Stimulated activated naive CD8-positive, alpha-beta T cell treated with anti-CD3 and anti-CD28 coated beads, Interleukin-15, Interleukin-2, amounts not matched to agents 100 ng/mL and 50 ng/mL, for 24 hours (primary cell): ENCODE results near the gene PRKAR1B.

Experiments
- H3K27ac Mint-ChIP-seq: one replicate; pipeline ENCODE4 v1.8.0; 2021; ENCODE audit warnings: mild to moderate bottlenecking, mixed read lengths
- H3K27me3 Mint-ChIP-seq: one replicate; pipeline ENCODE4 v1.8.0; 2021; ENCODE audit warnings: mixed read lengths
- H3K36me3 Mint-ChIP-seq: one replicate; pipeline ENCODE4 v1.8.0; 2021; ENCODE audit warnings: low read depth, mixed read lengths
- H3K4me1 Mint-ChIP-seq: one replicate; pipeline ENCODE4 v1.8.0; 2021; ENCODE audit warnings: low read depth, mixed read lengths
- H3K4me3 Mint-ChIP-seq: one replicate; pipeline ENCODE4 v1.8.0; 2021; ENCODE audit warnings: mild to moderate bottlenecking, mixed read lengths
- H3K9me3 Mint-ChIP-seq: one replicate; pipeline ENCODE4 v1.8.0; 2021; ENCODE audit warnings: mixed read lengths

Gene PRKAR1B

DNA sequence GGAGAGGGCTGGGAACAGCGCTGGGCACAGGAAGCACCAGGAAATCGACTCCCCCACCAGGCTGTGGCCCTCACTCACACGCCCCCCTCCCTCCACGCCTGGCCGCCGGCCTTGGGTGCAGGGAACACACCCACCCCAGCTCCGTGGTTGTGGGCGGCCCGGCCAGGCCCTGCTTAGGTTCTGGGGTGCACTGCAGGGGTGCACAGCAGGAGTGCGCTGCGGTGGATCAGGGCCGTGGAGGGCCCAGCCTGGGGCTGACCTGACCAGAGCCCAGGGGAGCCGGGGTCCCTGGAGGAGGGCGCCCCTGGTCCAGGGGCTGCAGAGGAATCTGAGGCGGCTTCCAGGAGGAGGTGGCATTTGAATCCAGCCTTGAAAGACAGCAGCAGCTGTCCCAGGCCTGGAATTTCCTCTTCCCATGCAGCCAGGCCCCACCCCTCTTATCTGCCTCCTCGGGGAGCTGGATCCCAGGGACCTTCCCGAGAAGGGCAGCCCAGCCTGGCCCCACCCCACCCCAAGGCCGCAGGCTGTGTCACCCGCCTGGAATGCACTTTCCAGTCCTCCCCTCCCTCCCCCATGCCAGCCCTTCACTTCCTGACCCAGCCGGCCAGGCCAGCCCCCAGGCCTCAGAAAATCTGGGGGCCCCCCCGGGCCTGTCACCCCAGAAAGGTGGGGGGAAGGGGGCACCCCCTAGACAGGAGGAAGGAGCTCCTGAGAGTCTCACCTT is 189.0 kb downstream of the PRKAR1B start:
- H3K27ac Mint-ChIP-seq = no peak overlapping the region
- H3K4me1 Mint-ChIP-seq = peaks cover 6% of the 10 kb centered on the region
- H3K9me3 Mint-ChIP-seq = no peaks in the 10 kb centered on the region
- H3K27me3 Mint-ChIP-seq = no peaks in the 10 kb centered on the region
- no peak overlapping the region for H3K4me3 Mint-ChIP-seq
- H3K36me3 Mint-ChIP-seq = no peaks in the 10 kb centered on the region

- H3K36me3 Mint-ChIP-seq = no peaks in the 10 kb centered on the region
- H3K27ac Mint-ChIP-seq = no peak overlapping the region
- H3K4me3 Mint-ChIP-seq = no peak overlapping the region
- H3K9me3 Mint-ChIP-seq = no peaks in the 10 kb centered on the region
- H3K27me3 Mint-ChIP-seq = no peaks in the 10 kb centered on the region
- H3K4me1 Mint-ChIP-seq = peaks cover 6% of the 10 kb centered on the region
These were observed 190.8 kb downstream of the PRKAR1B start for GRCh38 chr7:536231-536630.

DNA sequence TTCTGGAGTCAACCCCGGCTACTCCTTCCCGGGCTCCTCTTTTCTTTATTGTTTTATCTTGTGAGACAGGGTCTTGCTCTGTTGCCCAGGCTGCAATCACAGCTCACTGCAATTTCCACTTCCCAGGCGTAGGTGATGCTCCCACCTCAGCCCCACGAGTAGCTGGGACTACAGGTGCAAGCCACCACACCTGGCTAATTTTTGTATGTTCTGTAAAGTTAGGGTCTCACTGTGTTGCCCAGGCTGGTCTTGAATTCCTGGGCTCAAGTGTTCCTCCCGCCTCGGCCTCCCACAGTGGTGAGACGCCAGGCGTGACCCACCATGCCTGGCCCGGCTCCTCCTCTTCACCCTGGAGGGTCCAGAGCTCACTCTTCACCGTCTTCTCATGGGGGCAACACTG is 192.1 kb downstream of the PRKAR1B start:
- Mint-ChIP-seq H3K27ac (no peak overlapping the region), H3K4me1 (peaks cover 8% of the 10 kb centered on the region), H3K27me3 (peaks cover 3% of the 10 kb centered on the region), H3K36me3 (no peaks in the 10 kb centered on the region), H3K9me3 (no peaks in the 10 kb centered on the region), H3K4me3 (no peak overlapping the region)

- Mint-ChIP-seq H3K36me3 (no peaks in the 10 kb centered on the region), H3K4me3 (no peak overlapping the region), H3K27me3 (peaks cover 3% of the 10 kb centered on the region), H3K4me1 (peaks cover 8% of the 10 kb centered on the region), H3K27ac (no peak overlapping the region), H3K9me3 (no peaks in the 10 kb centered on the region)
These were observed 193.0 kb downstream of the PRKAR1B start for GRCh38 chr7:534075-534474.

- Mint-ChIP-seq H3K4me3 (no peak overlapping the region), H3K27me3 (peaks cover 3% of the 10 kb centered on the region), H3K9me3 (no peaks in the 10 kb centered on the region), H3K4me1 (peaks cover 8% of the 10 kb centered on the region), H3K27ac (no peak overlapping the region), H3K36me3 (no peaks in the 10 kb centered on the region)
These were observed 193.8 kb downstream of the PRKAR1B start for GRCh38 chr7:533266-533665.

DNA sequence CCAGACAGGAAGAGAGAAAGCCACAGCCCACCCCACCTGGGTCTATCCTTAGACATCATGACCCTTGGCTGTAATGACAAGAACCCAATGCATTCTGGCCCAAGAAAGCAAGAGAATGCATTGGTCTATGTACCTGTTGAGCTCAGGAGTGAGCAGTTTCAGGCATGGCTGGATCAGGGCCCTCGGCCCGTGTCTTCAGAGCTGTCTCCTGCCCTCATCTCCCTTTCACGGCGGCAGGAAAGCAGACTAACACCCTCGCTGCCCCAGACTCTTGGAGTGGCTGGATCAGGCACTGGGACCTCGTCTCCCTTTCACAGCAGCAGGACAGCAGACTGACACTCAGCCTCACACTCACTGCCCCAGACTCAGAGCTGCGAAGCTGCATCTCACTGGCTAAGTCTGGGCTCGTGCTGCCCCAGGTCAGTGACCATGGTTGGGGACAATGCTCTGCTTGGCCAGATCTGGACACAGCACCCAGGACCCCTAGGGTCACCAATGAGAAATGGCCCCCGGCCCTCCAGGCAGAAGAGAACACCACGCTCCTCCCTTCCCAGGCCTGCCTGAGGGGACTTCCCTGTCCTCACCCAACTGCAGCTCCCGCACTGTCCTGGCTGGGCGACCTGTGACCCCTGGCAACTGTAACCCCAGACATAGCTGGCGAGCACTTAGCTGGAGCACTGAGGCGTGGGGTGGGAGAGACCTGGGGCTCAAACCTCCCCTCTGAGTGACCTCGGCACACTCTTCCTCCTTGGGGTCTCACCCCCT is 194.5 kb downstream of the PRKAR1B start:
- Mint-ChIP-seq H3K9me3 (no peaks in the 10 kb centered on the region), H3K27me3 (peaks cover 3% of the 10 kb centered on the region), H3K36me3 (no peaks in the 10 kb centered on the region), H3K4me1 (peaks cover 8% of the 10 kb centered on the region), H3K4me3 (no peak overlapping the region), H3K27ac (no peak overlapping the region)

DNA sequence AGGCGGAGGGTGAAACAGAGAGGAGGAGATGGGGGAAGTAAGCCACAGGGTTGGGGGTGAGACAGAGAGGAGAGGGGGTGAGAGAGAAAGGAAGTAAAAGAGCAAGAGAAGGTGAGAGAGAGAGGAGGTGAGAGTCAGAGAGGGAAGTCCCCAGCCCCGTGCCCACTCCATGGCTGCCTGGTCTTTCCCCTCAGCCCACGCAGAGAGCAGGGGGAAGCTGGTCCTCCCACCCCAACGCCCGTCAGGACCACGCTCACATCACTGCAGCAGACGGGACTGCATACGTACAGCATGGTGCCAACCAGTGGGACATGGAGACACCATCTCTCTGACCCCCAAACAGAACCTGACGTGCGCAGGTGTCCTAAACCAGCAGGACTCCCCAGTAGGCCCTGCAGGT is 195.3 kb downstream of the PRKAR1B start:
- H3K36me3 Mint-ChIP-seq = no peaks in the 10 kb centered on the region
- peaks cover 8% of the 10 kb centered on the region for H3K4me1 Mint-ChIP-seq
- no peak overlapping the region for H3K27ac Mint-ChIP-seq
- H3K9me3 Mint-ChIP-seq = no peaks in the 10 kb centered on the region
- H3K27me3 Mint-ChIP-seq = peaks cover 3% of the 10 kb centered on the region
- H3K4me3 Mint-ChIP-seq = no peak overlapping the region

- Mint-ChIP-seq H3K27ac (no peak overlapping the region), H3K9me3 (no peaks in the 10 kb centered on the region), H3K27me3 (peaks cover 17% of the 10 kb centered on the region), H3K4me1 (peaks cover 8% of the 10 kb centered on the region), H3K36me3 (no peaks in the 10 kb centered on the region), H3K4me3 (no peak overlapping the region)
These were observed 198.6 kb downstream of the PRKAR1B start for GRCh38 chr7:528451-528850.

DNA sequence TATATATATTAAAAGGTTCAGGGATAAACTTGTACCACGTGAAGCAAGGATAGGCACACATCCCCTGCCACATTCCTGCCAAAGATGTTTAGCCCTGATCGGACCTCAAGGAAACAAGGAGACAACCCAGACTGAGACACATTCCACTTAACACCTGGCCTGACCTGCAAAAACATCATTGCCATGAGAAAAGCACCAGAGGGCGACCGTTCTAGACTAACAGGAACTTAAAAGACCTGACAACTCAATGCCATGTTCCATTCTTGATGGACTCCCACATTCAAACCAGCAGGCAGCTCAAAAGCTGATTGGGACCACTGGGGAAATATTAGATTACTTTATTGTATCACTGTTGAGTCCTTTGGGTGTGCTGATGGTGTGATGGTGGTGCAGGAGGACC is 199.4 kb downstream of the PRKAR1B start:
- Mint-ChIP-seq H3K4me3 (no peak overlapping the region), H3K4me1 (peaks cover 8% of the 10 kb centered on the region), H3K36me3 (no peaks in the 10 kb centered on the region), H3K27me3 (peaks cover 21% of the 10 kb centered on the region), H3K27ac (no peak overlapping the region), H3K9me3 (no peaks in the 10 kb centered on the region)

- no peaks in the 10 kb centered on the region for H3K9me3 Mint-ChIP-seq
- peaks cover 21% of the 10 kb centered on the region for H3K27me3 Mint-ChIP-seq
- no peak overlapping the region for H3K4me3 Mint-ChIP-seq
- H3K4me1 Mint-ChIP-seq = peaks cover 8% of the 10 kb centered on the region
- H3K27ac Mint-ChIP-seq = no peak overlapping the region
- H3K36me3 Mint-ChIP-seq = no peaks in the 10 kb centered on the region
These were observed 200.5 kb downstream of the PRKAR1B start for GRCh38 chr7:526460-527034.

DNA sequence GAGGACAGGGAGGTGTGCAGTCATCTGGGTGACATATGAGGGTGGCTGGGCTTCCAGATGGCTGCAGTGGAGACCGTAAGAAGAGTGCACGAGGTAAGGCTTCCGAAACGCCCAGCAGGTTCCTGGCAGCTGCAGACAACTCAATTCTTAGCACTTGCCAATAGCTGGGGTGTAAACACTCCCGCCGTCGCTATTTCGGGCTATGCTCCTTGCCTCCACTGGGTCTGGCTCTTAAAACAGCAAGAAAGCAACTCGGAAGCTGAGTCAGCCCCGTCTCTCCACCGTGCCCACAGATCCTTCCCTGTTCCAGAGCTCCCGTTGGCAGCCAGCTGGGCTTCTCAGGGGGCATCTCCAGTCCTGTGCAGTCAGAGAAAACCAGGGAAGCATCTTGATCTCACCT is 201.3 kb downstream of the PRKAR1B start:
- Mint-ChIP-seq H3K9me3 (no peaks in the 10 kb centered on the region), H3K4me3 (no peak overlapping the region), H3K27ac (no peak overlapping the region), H3K36me3 (no peaks in the 10 kb centered on the region), H3K4me1 (peaks cover 9% of the 10 kb centered on the region), H3K27me3 (peaks cover 26% of the 10 kb centered on the region)

DNA sequence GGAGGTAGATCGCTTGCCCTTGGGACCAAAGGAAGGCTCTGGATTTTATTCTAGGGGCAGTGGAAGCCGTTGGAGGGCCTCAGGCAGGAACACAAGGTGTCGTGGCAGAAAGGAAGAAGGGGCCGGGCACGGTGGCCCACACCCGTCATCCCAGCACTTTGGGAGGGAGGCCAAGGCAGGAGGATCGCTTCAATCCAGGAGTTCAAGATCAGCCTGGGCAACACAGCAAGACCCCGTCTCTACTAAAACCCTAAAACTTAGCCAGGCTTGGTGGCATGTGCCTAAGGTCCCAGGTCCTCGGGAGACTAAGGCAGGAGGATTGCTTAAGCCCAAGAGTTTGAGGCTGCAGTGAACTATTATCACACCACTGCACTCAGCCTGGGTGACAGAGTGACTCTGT is 202.3 kb downstream of the PRKAR1B start:
- Mint-ChIP-seq H3K27me3 (peaks cover 23% of the 10 kb centered on the region), H3K9me3 (no peaks in the 10 kb centered on the region), H3K4me1 (peaks cover 9% of the 10 kb centered on the region), H3K36me3 (no peaks in the 10 kb centered on the region), H3K27ac (no peak overlapping the region), H3K4me3 (no peak overlapping the region)

GRCh38 chr7:523347-524336 is 203.4 kb downstream of the PRKAR1B start:
- Mint-ChIP-seq H3K4me3 (no peak overlapping the region), H3K27me3 (peaks cover 23% of the 10 kb centered on the region), H3K36me3 (no peaks in the 10 kb centered on the region), H3K27ac (no peak overlapping the region), H3K4me1 (peaks cover 9% of the 10 kb centered on the region), H3K9me3 (no peaks in the 10 kb centered on the region)

DNA sequence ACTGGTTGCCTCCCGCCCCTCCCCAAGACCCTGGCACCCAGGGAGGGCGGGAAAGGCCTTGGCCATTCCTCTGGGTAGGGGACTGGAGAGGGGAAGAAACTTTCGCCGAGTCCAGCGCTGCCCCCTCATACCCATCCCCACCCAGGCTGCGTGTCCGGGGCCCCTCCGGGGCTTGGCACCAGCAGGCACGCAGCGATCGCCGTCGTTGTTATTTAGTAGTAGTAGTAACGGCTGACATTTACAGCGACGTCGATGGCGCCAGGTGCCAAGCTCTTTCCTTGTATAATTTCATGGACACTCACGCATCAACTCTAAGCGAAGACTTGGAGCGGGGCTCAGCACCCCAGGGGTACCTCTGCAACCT is 204.1 kb downstream of the PRKAR1B start:
- no peaks in the 10 kb centered on the region for H3K36me3 Mint-ChIP-seq
- H3K27me3 Mint-ChIP-seq = peaks cover 23% of the 10 kb centered on the region
- no peak overlapping the region for H3K27ac Mint-ChIP-seq
- no peak overlapping the region for H3K4me3 Mint-ChIP-seq
- H3K4me1 Mint-ChIP-seq = peaks cover 10% of the 10 kb centered on the region
- no peaks in the 10 kb centered on the region for H3K9me3 Mint-ChIP-seq
